ENCODE data around the gene CIAPIN1.

Gene CIAPIN1

DNA sequence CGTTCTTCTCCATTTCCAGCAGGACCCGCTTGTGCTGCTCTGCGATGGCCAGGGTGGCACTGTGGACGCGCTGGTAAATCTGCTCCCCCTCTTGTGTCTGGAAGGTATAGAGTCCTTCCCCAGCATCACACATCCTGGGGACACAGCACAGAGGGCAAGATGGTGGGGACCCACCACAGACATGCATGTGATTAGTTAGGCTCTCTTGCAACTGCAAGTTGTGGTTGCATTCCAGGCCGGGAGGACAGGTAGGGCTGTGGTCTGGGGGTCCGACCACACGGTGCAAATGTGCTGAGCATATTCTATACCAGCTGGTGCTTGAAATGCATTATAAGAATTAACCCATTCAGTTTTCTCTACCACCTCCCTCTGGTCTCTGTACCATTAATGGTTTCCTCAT lies 26.7 kb upstream of the CIAPIN1 start:
- Histone ChIP-seq H3K4me3 (ENCODE audit: low read length) (no peak overlapping the region), H3K4me1 (ENCODE audit: control insufficient read depth, insufficient read depth, low read length) (peaks cover 22% of the 10 kb centered on the region), H3K36me3 (ENCODE audit: control insufficient read depth, insufficient read depth, low read length, severe bottlenecking) (peaks cover 49% of the 10 kb centered on the region)

DNA sequence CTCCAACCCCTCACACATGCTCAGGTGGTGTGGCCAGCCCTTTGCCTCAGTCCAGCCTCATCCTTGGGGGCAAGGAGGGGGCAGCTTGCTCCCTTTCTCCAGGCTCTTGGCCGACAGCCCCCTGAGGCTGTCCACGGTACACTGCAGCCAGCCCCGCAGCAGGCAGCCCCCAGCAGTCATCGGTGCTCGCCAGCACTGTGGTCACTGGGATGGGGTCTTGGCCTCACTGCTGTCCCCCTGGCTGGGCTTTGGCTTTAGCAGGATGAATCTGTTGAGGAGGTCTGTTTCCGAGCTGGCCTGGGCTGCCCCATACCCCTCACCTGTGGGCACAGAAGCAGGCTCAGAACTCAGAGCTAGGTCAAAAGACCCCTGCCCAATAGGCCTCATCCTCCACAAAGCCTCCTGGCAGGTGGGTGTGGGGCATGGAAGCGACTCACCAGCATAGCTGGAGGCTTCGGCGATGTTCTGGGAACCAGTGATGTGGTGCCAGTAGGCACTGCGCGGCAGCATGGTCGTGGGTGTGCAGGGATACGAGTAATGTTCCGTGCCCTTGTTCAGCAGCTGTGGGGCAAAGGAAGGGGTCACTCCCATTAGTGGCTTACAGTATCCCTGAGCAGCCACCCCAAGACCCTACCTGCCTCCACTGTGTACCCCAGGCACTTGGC lies 26.1 kb upstream of the CIAPIN1 start:
- Histone ChIP-seq H3K4me1 (ENCODE audit: control insufficient read depth, insufficient read depth, low read length) (peaks cover 16% of the 10 kb centered on the region), H3K27me3 (replicated peaks; ENCODE audit: control insufficient read depth, insufficient read depth, low read length) (no peaks in the 10 kb centered on the region), H3K9ac (ENCODE audit: low read length) (no peak overlapping the region), H3K4me3 (ENCODE audit: low read length) (no peak overlapping the region), H3K36me3 (ENCODE audit: control insufficient read depth, insufficient read depth, low read length, severe bottlenecking) (peaks cover 55% of the 10 kb centered on the region), H3K9me3 (ENCODE audit: control insufficient read depth, low read length) (no peaks in the 10 kb centered on the region)
- DNase-seq (ENCODE audit: low read depth): no peak

More for the DNA sequence above, 26.7 kb upstream of the CIAPIN1 start:
- Histone ChIP-seq H3K27me3 (replicated peaks; ENCODE audit: control insufficient read depth, insufficient read depth, low read length) (no peaks in the 10 kb centered on the region), H3K9ac (ENCODE audit: low read length) (no peak overlapping the region), H3K9me3 (ENCODE audit: control insufficient read depth, low read length) (no peaks in the 10 kb centered on the region)
- no peak for DNase-seq (ENCODE audit: low read depth)

DNA sequence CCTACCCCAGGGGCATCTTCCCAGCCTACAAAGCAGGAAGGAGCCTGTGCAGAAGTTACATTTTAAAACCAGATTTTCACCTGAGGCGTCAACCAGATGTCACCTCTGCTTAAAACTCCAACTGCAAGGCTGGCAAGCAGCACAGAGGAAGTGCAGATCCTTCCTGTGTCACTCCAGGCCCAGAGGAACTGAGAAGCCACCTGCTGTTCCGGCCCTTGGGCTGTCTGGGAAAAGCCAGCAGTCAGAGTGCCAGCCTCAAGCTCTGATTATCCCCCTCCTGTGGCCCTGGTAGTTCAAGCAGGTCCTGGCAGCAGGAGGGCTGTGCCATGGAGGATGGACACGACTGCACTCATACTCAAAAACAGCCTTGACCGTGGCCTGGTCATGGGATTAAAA lies 25.5 kb upstream of the CIAPIN1 start:
- Histone ChIP-seq H3K4me1 (ENCODE audit: control insufficient read depth, insufficient read depth, low read length) (peaks cover 15% of the 10 kb centered on the region), H3K27me3 (replicated peaks; ENCODE audit: control insufficient read depth, insufficient read depth, low read length) (no peaks in the 10 kb centered on the region), H3K36me3 (ENCODE audit: control insufficient read depth, insufficient read depth, low read length, severe bottlenecking) (peaks cover 61% of the 10 kb centered on the region), H3K9ac (ENCODE audit: low read length) (no peak overlapping the region), H3K4me3 (ENCODE audit: low read length) (no peak overlapping the region), H3K9me3 (ENCODE audit: control insufficient read depth, low read length) (no peaks in the 10 kb centered on the region)
- DNase-seq (ENCODE audit: low read depth): no peak

DNA sequence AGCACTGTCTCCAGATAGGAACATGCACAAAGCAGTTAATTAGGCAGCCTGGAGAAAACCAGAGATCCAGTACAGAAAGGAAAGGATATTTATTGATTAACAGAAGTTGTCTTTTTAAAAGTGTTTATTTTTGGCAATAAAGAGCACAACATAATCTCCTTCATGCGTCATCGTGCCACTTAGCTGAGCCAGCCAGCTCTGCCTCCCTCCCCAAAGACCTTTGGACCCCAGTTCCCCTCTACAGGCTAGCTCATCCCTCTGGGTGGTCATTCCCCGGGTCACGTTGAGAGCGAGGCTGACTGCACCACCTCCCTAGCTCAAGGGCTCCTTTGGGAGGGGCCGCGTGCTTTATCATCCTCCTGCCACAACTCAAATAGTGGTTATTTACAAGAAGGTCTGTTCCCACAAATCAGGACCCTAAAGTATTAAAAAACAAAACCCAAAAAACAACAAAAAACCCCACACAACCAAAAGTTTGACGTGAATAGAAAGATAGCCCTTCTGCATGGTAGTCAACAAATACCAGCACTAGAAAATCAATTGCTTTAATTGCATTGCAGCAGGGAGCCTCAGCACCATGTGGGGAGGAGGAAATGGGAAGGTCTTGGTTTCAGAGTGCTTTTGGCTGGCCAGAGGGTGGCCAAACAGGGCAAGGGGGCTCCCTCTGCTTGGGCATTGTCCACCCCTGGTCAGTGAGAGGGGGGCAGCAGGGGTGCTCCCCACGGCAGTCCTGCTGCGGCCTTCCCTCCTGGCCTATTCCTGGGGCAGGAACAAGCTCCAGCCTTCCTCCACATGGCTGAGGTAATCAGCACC lies 24.9 kb upstream of the CIAPIN1 start:
- no peak overlapping the region for H3K9ac ChIP-seq (ENCODE audit: low read length)
- peaks cover 15% of the 10 kb centered on the region for H3K4me1 ChIP-seq (ENCODE audit: control insufficient read depth, insufficient read depth, low read length)
- DNase-seq (ENCODE audit: low read depth): no peak
- no peaks in the 10 kb centered on the region for H3K9me3 ChIP-seq (ENCODE audit: control insufficient read depth, low read length)
- no peak overlapping the region for H3K4me3 ChIP-seq (ENCODE audit: low read length)
- no peaks in the 10 kb centered on the region for H3K27me3 ChIP-seq (replicated peaks; ENCODE audit: control insufficient read depth, insufficient read depth, low read length)
- H3K36me3 ChIP-seq (ENCODE audit: control insufficient read depth, insufficient read depth, low read length, severe bottlenecking): peaks cover 67% of the 10 kb centered on the region

DNA sequence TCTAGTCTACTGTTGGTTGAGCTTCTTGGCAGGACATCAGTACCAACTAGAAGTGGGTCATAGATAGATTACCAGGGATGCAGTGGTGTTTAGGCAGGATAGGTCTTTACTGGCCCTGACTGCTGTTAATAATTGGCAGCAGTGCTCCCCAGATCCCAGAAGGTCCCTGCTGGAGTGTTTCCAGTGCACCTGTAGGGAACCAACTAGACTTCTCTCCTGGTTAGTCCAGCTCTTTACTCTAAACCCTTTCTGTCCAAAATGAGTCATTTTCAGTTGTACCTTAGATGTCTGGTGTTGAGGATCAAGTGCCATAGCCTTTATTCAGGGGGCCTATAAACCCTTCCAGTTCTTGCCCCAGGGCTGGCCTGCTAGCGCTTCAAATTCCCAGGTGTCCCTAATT lies 24.0 kb upstream of the CIAPIN1 start:
- peaks cover 74% of the 10 kb centered on the region for H3K36me3 ChIP-seq (ENCODE audit: control insufficient read depth, insufficient read depth, low read length, severe bottlenecking)
- no peak overlapping the region for H3K4me3 ChIP-seq (ENCODE audit: low read length)
- no peaks in the 10 kb centered on the region for H3K9me3 ChIP-seq (ENCODE audit: control insufficient read depth, low read length)
- no peak for DNase-seq (ENCODE audit: low read depth)
- H3K4me1 ChIP-seq (ENCODE audit: control insufficient read depth, insufficient read depth, low read length): peaks cover 15% of the 10 kb centered on the region
- no peaks in the 10 kb centered on the region for H3K27me3 ChIP-seq (replicated peaks; ENCODE audit: control insufficient read depth, insufficient read depth, low read length)
- H3K9ac ChIP-seq (ENCODE audit: low read length): no peak overlapping the region

DNA sequence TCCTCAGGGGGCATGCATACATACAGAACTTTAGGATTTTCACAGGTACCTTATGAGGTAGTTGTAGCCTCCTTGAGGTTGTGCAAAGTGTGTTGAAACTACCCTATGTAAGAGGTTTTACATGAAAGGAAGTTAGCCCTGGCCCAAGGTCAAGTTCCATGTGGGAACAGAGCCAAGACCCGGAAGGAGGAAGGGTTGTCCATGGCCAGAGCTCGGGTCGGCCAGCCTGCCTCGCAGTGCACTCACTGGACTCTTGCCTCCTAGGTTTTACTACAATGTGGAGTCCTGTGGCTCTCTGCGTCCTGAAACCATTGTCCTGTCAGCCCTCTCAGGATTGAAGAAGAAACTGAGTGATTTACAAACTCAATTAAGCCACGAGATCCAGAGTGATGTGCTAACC lies 23.5 kb upstream of the CIAPIN1 start:
- Histone ChIP-seq H3K4me1 (ENCODE audit: control insufficient read depth, insufficient read depth, low read length) (peaks cover 15% of the 10 kb centered on the region), H3K9ac (ENCODE audit: low read length) (no peak overlapping the region), H3K27me3 (replicated peaks; ENCODE audit: control insufficient read depth, insufficient read depth, low read length) (no peaks in the 10 kb centered on the region), H3K9me3 (ENCODE audit: control insufficient read depth, low read length) (no peaks in the 10 kb centered on the region), H3K4me3 (ENCODE audit: low read length) (no peak overlapping the region), H3K36me3 (ENCODE audit: control insufficient read depth, insufficient read depth, low read length, severe bottlenecking) (peaks cover 79% of the 10 kb centered on the region)
- no peak for DNase-seq (ENCODE audit: low read depth)

DNA sequence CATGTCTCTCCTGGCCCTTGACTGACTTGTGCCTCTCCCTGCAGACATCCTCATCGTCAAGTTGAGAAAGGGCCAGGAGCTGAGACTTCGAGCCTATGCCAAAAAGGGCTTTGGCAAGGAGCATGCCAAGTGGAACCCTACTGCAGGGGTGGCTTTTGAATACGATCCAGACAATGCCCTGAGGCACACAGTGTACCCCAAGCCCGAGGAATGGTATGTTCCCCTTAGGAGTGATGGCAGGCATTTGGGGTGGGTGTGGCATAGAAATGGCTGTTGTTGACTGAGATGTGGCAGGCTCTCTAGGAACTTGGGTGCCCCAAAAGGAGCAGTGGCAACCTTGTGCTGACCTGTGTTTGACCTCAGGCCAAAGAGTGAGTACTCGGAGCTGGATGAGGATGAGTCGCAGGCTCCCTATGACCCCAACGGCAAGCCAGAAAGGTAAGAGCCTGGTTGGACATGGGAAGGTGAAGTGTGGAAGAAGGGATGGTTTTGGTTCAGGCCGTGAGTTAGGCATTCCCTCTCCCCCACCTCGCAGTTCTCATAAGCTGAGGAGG lies 22.8 kb upstream of the CIAPIN1 start:
- Histone ChIP-seq H3K4me3 (ENCODE audit: low read length) (no peak overlapping the region), H3K9ac (ENCODE audit: low read length) (no peak overlapping the region), H3K4me1 (ENCODE audit: control insufficient read depth, insufficient read depth, low read length) (peaks cover 15% of the 10 kb centered on the region), H3K9me3 (ENCODE audit: control insufficient read depth, low read length) (no peaks in the 10 kb centered on the region), H3K27me3 (replicated peaks; ENCODE audit: control insufficient read depth, insufficient read depth, low read length) (no peaks in the 10 kb centered on the region), H3K36me3 (ENCODE audit: control insufficient read depth, insufficient read depth, low read length, severe bottlenecking) (peaks cover 85% of the 10 kb centered on the region)
- DNase-seq (ENCODE audit: low read depth): peak; percentile 24

DNA sequence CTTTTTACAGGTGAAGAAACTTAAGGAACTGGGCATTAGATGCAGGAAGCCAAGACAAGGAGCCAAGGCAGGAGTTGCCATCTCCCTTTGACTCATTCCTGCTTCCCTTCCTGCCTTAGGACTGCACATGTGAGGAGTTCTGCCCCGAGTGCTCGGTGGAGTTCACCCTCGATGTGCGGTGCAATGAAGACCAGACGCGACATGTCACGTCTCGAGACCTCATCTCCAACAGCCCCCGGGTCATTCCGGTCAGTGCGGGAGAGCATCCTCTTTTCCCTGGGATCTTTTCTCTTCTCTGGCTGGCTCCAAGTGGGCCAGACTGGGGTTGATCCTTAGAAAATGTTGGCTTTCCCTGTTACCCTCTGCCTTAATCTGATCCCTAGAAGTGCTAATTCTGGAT lies 21.9 kb upstream of the CIAPIN1 start:
- Histone ChIP-seq H3K9ac (ENCODE audit: low read length) (no peak overlapping the region), H3K27me3 (replicated peaks; ENCODE audit: control insufficient read depth, insufficient read depth, low read length) (no peaks in the 10 kb centered on the region), H3K9me3 (ENCODE audit: control insufficient read depth, low read length) (no peaks in the 10 kb centered on the region), H3K36me3 (ENCODE audit: control insufficient read depth, insufficient read depth, low read length, severe bottlenecking) (peaks cover 84% of the 10 kb centered on the region), H3K4me3 (ENCODE audit: low read length) (no peak overlapping the region), H3K4me1 (ENCODE audit: control insufficient read depth, insufficient read depth, low read length) (peaks cover 17% of the 10 kb centered on the region)
- DNase-seq (ENCODE audit: low read depth): no peak

DNA sequence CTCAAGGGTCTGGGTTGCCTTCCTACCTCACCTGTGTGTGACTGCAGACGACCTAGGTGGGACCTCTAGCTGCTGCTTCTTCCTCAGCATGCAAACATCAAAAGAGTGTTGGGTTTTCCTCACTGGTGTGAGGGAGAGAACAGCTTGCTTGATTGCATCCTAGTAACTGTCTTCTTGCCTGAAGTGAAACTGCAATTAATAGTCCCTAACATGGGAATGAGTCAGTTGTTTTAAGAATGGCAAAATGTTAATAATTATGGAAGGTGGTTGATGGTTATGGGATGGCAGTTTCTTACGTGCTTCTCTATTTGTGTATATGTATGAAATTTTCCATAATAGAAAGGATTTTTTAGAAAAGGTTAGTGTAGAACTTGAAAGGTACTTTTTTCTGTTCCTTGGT lies 21.2 kb upstream of the CIAPIN1 start:
- no peaks in the 10 kb centered on the region for H3K9me3 ChIP-seq (ENCODE audit: control insufficient read depth, low read length)
- H3K36me3 ChIP-seq (ENCODE audit: control insufficient read depth, insufficient read depth, low read length, severe bottlenecking): peaks cover 78% of the 10 kb centered on the region
- no peak for DNase-seq (ENCODE audit: low read depth)
- no peak overlapping the region for H3K9ac ChIP-seq (ENCODE audit: low read length)
- no peak overlapping the region for H3K4me3 ChIP-seq (ENCODE audit: low read length)
- peaks cover 24% of the 10 kb centered on the region for H3K4me1 ChIP-seq (ENCODE audit: control insufficient read depth, insufficient read depth, low read length)
- no peaks in the 10 kb centered on the region for H3K27me3 ChIP-seq (replicated peaks; ENCODE audit: control insufficient read depth, insufficient read depth, low read length)

DNA sequence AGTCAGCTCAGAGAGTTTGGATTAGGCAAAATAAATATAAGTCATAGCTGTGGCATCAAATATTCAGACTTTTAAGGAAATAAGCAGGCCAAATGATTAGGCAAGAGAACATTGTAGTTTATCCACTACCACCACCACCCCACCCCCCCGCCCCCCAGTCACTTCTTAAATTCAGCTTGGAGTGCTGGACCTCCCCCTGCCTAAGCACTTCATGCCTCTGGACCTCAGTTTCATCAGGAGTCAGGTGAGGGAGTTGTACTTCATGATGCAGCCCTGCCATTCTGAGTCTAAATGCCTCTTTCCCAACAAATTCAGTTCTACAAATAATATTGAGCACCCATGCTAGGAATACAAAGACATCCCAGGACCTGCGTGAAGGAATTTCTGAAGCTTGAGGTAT lies 17.3 kb upstream of the CIAPIN1 start:
- H3K9ac ChIP-seq (ENCODE audit: low read length): no peak overlapping the region
- no peaks in the 10 kb centered on the region for H3K9me3 ChIP-seq (ENCODE audit: control insufficient read depth, low read length)
- no peak for DNase-seq (ENCODE audit: low read depth)
- peaks cover 69% of the 10 kb centered on the region for H3K36me3 ChIP-seq (ENCODE audit: control insufficient read depth, insufficient read depth, low read length, severe bottlenecking)
- H3K4me1 ChIP-seq (ENCODE audit: control insufficient read depth, insufficient read depth, low read length): peaks cover 12% of the 10 kb centered on the region
- H3K27me3 ChIP-seq (replicated peaks; ENCODE audit: control insufficient read depth, insufficient read depth, low read length): no peaks in the 10 kb centered on the region
- H3K4me3 ChIP-seq (ENCODE audit: low read length): no peak overlapping the region

DNA sequence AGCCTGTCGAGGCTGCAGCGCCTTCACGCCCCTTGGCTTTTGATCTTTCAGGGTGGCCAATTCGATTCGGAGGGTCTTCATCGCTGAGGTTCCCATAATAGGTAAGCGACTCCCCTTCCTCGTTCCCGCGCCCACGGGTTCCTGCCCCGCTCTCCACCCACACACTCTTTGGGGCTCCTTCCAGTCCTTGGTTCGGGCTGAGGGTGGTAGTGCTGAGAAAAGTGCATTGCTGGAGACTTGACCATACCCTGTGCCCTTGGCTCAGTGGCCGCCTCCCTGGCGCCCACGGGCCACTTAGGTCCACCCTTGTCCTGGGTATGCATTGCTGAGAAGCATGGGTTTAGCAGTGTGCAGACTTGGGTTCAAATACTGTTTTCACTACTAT lies 15.8 kb upstream of the CIAPIN1 start:
- Histone ChIP-seq H3K4me1 (ENCODE audit: control insufficient read depth, insufficient read depth, low read length) (peaks cover 12% of the 10 kb centered on the region), H3K36me3 (ENCODE audit: control insufficient read depth, insufficient read depth, low read length, severe bottlenecking) (peaks cover 69% of the 10 kb centered on the region), H3K4me3 (ENCODE audit: low read length) (peak overlapping the region; percentile 95), H3K9ac (ENCODE audit: low read length) (peak overlapping the region; percentile 93), H3K9me3 (ENCODE audit: control insufficient read depth, low read length) (no peaks in the 10 kb centered on the region), H3K27me3 (replicated peaks; ENCODE audit: control insufficient read depth, insufficient read depth, low read length) (no peaks in the 10 kb centered on the region)
- peak; percentile 39 for DNase-seq (ENCODE audit: low read depth)

Measured in adipocyte (in vitro differentiated cells).